Prostate gland (tissue), 2 donors: ENCODE results near the gene NINJ1. TPM values are rescaled to one million over a fixed set of nuclear protein-coding genes. Genes with fewer than 3 reads are reported as not detected.

ENCODE experiments used
- DNase-seq: peaks from one replicate; pipeline ENCODE4 v3.0.0-alpha.2; 2019; ENCODE audit warnings: low spot score
- H3K27ac ChIP-seq, 2 donors: fragments of 200-600 bp; sonication (generic); 2 replicates each; pipeline ENCODE4 v1.5.1; 2017 to 2019
- H3K27me3 ChIP-seq: fragments of 200-600 bp; sonication (generic); replicated peaks from 2 replicates; pipeline ENCODE4 v1.5.1; 2019; ENCODE audit not compliant: insufficient read depth
- H3K36me3 ChIP-seq, 2 donors: fragments of 200-600 bp; sonication (generic); 1 replicate in 1 of 2; 2 replicates in 1 of 2; pipeline versions ENCODE4 v1.5.1 to v1.8.1; 2017 to 2019
- H3K4me1 ChIP-seq: fragments of 200-600 bp; sonication (generic); replicated peaks from 2 replicates; pipeline ENCODE4 v1.5.1; 2019
- H3K4me3 ChIP-seq, 2 donors: fragments of 200-600 bp; sonication (generic); 2 replicates each; pipeline ENCODE4 v1.5.1; 2017 to 2019
- H3K9me3 ChIP-seq: fragments of 200-600 bp; sonication (generic); 2 replicates; pipeline ENCODE4 v1.5.1; 2017
- POLR2A ChIP-seq: fragments of 450-650 bp; IDR thresholded peaks from one replicate; pipeline ENCODE4 v1.6.1; 2016; ENCODE audit warnings: antibody characterized with exemption, mild to moderate bottlenecking
- POLR2AphosphoS5 ChIP-seq: sonication (generic); formaldehyde crosslinking; IDR thresholded peaks from one replicate; pipeline ENCODE4 v1.6.1; 2017; ENCODE audit warnings: antibody characterized with exemption
- WGBS: methylation state at CpG from one replicate; pipeline ENCODE4 v1.1.5; 2018; 5-methylcytosine and 5-hydroxymethylcytosine counted together
- intact Hi-C: fragments of 100-400 bp; cut with DNase I; formaldehyde crosslinking; loops from one replicate; pipeline ENCODE4 v1.14.2; 2022
- total RNA-seq, 2 donors: library from RNA; depleted of rRNA; stranded (reverse); fragments of >200 nt; gene quantifications; one replicate each; pipeline ENCODE4 v1.1.0, GENCODE V29; 2016
- TF ChIP-seq, protein P1 (sequence below), 4 experiments: fragments of 200-600 bp in 2 of 4; fragments of 450-650 bp in 2 of 4; sonication (generic) in 2 of 4; IDR thresholded peaks; 1 replicate in 3 of 4; 2 replicates in 1 of 4; pipeline ENCODE4 v1.5.1; 2016 to 2019; ENCODE audit warnings: antibody characterized with exemption in 4 of 4, mild to moderate bottlenecking in 2 of 4, moderate library complexity in 2 of 4

Gene NINJ1
- total RNA-seq, 2 donors from 2014 or later = 139 to 183 TPM

DNA sequence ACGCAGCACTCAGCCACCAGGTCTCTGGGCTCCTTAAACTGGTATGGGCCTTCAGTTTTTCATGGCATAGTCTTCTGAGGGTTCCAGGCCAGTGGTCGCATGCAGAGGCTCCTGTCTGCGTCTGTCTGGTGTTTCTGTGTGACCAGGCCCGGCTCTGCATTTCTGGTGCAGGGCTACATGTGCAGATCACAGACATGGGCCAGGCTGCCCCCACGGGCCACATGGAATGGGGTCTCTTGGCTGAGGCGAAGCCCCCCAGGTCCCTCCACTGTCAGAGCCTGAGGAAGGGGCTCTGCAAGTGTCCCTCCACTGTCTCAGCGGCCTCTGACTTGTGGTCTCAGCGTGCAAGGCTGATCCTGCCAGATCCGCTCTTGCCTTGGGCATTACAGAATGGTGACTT, 53.6 kb downstream of the NINJ1 start:
- Histone ChIP-seq H3K27me3 (no peaks in the 10 kb centered on the region), H3K27ac (no peak overlapping the region), H3K4me3 (no peak overlapping the region), H3K4me1 (no peaks in the 10 kb centered on the region), H3K36me3 (no peaks in the 10 kb centered on the region), H3K9me3 (no peaks in the 10 kb centered on the region)
- 95% methylated on average over 9 of the region's 9 CpGs for WGBS
- intact Hi-C loops = no loop called here
- no peak for DNase-seq
- TF ChIP-seq POLR2AphosphoS5 (no peak), POLR2A (no peak)
- TF ChIP-seq, protein P1, sequence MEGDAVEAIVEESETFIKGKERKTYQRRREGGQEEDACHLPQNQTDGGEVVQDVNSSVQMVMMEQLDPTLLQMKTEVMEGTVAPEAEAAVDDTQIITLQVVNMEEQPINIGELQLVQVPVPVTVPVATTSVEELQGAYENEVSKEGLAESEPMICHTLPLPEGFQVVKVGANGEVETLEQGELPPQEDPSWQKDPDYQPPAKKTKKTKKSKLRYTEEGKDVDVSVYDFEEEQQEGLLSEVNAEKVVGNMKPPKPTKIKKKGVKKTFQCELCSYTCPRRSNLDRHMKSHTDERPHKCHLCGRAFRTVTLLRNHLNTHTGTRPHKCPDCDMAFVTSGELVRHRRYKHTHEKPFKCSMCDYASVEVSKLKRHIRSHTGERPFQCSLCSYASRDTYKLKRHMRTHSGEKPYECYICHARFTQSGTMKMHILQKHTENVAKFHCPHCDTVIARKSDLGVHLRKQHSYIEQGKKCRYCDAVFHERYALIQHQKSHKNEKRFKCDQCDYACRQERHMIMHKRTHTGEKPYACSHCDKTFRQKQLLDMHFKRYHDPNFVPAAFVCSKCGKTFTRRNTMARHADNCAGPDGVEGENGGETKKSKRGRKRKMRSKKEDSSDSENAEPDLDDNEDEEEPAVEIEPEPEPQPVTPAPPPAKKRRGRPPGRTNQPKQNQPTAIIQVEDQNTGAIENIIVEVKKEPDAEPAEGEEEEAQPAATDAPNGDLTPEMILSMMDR (IDR thresholded peaks at IDR 0.05) = no peak

DNA sequence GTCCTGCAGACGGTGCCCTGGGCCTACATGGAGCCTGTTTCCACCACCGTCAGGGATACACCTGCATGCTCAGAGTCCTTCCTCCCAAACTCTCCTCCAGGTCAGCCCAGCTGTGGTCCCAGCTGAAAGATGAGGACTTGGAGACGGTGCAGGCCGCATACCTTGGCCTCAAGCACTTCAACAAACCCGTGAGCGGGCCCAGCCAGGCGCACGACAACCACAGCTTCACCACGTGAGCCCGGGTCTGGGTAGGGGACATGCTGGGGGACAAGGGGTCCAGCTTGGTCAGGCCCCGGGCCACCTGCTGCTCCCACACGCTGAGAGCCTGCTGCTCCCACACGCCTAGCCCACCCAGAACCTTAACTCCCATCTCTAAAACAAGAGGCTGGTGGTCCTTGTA, 54.7 kb downstream of the NINJ1 start:
- Histone ChIP-seq H3K9me3 (no peaks in the 10 kb centered on the region), H3K4me1 (no peaks in the 10 kb centered on the region), H3K27ac (no peak overlapping the region), H3K4me3 (no peak overlapping the region), H3K27me3 (no peaks in the 10 kb centered on the region), H3K36me3 (no peaks in the 10 kb centered on the region)
- TF ChIP-seq POLR2A = no peak
- no peak for TF ChIP-seq POLR2AphosphoS5
- TF ChIP-seq, protein P1 (IDR thresholded peaks at IDR 0.05) = no peak
- no peak for DNase-seq
- intact Hi-C loops = no loop called here
- WGBS = 91% methylated on average over 13 of the region's 13 CpGs

DNA sequence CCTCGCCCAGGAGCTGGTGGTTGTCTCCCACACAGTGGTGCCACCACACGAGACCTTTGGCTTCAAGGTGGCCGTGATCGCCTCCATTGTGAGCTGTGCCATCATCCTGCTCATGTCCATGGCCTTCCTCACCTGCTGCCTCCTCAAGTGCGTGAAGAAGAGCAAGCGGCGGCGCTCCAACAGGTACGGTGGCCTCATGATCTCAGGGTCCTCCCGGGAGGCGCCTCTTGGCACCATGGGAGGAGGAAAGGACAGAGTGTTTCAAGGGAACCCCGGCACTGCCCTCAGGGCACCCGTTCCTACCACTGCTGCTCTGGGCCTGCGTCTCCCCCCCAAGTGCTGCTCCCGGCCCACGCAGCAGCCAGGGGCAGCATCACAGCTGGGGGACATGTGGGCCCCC, 56.2 kb downstream of the NINJ1 start:
- WGBS = 97% methylated on average over 16 of the region's 16 CpGs
- Histone ChIP-seq H3K4me3 (no peak overlapping the region), H3K27me3 (no peaks in the 10 kb centered on the region), H3K4me1 (no peaks in the 10 kb centered on the region), H3K9me3 (no peaks in the 10 kb centered on the region), H3K27ac (no peak overlapping the region), H3K36me3 (no peaks in the 10 kb centered on the region)
- TF ChIP-seq, protein P1 (IDR thresholded peaks at IDR 0.05) = no peak
- TF ChIP-seq POLR2A (no peak), POLR2AphosphoS5 (no peak)
- DNase-seq = no peak
- intact Hi-C loops = no loop called here

DNA sequence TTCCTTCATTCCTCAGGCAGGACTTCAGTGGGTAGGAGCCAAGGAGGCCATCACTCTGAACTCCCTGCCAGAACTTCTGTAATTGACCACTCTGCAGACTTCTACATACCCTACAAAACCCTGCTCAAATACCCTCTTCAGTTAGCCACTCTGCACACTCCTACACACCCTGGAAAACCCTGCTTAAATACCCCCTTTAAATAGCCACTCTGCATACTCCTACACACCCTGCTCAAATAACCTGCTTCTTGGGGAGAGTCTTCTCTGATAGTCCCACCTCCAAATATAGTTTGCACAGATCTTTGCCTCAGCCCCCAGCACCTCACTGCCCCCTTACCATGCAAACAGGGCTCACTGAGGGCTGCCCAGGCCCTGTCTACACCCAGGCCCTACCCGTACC, 56.7 kb downstream of the NINJ1 start:
- Histone ChIP-seq H3K36me3 (no peaks in the 10 kb centered on the region), H3K4me3 (no peak overlapping the region), H3K27ac (no peak overlapping the region), H3K4me1 (no peaks in the 10 kb centered on the region), H3K27me3 (no peaks in the 10 kb centered on the region), H3K9me3 (no peaks in the 10 kb centered on the region)
- TF ChIP-seq POLR2AphosphoS5 (no peak), POLR2A (no peak)
- TF ChIP-seq, protein P1 (IDR thresholded peaks at IDR 0.05) = no peak
- 100% methylated on average over 1 of the region's 1 CpG for WGBS
- intact Hi-C loops = no loop called here
- no peak for DNase-seq

DNA sequence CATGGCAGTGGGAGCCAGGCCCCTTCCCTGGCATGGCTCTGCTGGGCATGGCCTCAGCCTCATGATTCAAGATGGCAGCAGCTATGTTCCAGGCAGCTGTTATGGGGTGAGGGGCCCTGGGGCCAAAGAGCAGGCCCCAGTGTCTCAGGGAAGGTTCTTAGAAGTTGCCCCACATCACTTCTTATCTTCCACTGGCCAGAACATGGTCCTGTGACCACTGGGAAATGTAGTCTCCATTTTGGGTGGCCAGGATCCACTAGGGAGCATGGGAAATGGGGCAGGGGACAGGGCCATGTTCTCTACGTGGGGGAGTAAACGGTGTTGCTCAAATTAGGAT, 57.3 kb downstream of the NINJ1 start:
- no peaks in the 10 kb centered on the region for H3K9me3 ChIP-seq
- WGBS = 94% methylated on average over 2 of the region's 2 CpGs
- no peaks in the 10 kb centered on the region for H3K36me3 ChIP-seq
- no peak for DNase-seq
- H3K27me3 ChIP-seq = no peaks in the 10 kb centered on the region
- H3K4me3 ChIP-seq = no peak overlapping the region
- intact Hi-C loops = no loop called here
- TF ChIP-seq POLR2AphosphoS5 = no peak
- TF ChIP-seq, protein P1 (IDR thresholded peaks at IDR 0.05) = no peak
- no peak for TF ChIP-seq POLR2A
- no peaks in the 10 kb centered on the region for H3K4me1 ChIP-seq
- no peak overlapping the region for H3K27ac ChIP-seq
